ENCODE results near the gene PHF23.

Gene PHF23

DNA sequence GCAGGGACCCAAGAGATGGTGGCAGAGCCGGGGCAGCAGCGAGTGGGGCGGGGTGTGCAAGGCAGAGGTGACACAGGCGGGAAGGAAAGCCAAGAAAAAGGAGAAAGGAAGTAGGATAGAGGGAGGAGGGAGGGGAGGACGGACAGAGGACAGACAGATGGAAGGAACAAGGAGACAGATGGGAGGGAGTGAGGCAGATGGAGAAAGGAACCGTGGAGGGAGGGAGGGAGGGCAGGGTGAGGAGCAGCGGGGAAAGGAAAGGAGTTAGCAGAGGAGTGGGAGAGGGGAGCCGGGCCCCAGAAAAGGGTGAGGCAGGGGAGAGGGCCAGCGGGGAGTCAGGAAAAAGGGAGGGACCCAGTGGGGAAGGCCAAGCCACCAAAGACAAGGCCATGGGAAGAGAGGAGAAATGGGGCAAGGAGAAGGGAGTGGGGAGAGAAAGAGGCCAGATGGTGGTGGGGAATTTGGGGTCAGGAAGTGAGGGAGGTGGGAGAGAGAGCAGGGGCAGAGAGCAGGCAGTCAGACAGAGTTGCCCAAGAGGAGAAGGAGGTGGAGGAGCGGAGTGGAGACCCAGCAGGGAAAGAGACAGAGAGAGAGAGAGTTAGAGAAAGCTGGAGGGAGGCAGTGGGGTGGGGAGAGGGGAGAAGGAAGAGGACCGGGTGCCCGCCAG lies 46.9 kb downstream of the PHF23 start:
- no peaks in the 10 kb centered on the region for H3K9me3 ChIP-seq (ENCODE audit: insufficient read depth, low read depth, low read length)
- H2AFZ ChIP-seq (ENCODE audit: low read length), result no peak overlapping the region
- H3K9ac ChIP-seq (ENCODE audit: low read depth, low read length, poor library complexity, severe bottlenecking), result no peak overlapping the region
- H3K9me2 ChIP-seq (replicated peaks; ENCODE audit: low read depth, low read length), result no peaks in the 10 kb centered on the region
- TF ChIP-seq, protein P1, sequence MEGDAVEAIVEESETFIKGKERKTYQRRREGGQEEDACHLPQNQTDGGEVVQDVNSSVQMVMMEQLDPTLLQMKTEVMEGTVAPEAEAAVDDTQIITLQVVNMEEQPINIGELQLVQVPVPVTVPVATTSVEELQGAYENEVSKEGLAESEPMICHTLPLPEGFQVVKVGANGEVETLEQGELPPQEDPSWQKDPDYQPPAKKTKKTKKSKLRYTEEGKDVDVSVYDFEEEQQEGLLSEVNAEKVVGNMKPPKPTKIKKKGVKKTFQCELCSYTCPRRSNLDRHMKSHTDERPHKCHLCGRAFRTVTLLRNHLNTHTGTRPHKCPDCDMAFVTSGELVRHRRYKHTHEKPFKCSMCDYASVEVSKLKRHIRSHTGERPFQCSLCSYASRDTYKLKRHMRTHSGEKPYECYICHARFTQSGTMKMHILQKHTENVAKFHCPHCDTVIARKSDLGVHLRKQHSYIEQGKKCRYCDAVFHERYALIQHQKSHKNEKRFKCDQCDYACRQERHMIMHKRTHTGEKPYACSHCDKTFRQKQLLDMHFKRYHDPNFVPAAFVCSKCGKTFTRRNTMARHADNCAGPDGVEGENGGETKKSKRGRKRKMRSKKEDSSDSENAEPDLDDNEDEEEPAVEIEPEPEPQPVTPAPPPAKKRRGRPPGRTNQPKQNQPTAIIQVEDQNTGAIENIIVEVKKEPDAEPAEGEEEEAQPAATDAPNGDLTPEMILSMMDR (conservative IDR thresholded peaks at IDR 0.05; ENCODE audit: low read length), result no peak
- no peak for TF ChIP-seq EZH2phosphoT487 (IDR thresholded peaks at IDR 0.05; ENCODE audit: borderline replicate concordance)
- no peaks in the 10 kb centered on the region for H3K4me1 ChIP-seq (ENCODE audit: insufficient read depth, low read length, poor library complexity, severe bottlenecking)
- H3F3A ChIP-seq (ENCODE audit: low read depth), result no peaks in the 10 kb centered on the region
- no peaks in the 10 kb centered on the region for H3K79me2 ChIP-seq (ENCODE audit: insufficient read depth, low read length)
- no peaks in the 10 kb centered on the region for H3K27me3 ChIP-seq (ENCODE audit: insufficient read depth, low read length, poor library complexity, severe bottlenecking)
- H3K4me3 ChIP-seq (ENCODE audit: low read length, poor library complexity, severe bottlenecking), result no peak overlapping the region
- no peak overlapping the region for H3K4me2 ChIP-seq (ENCODE audit: low read depth, low read length, poor library complexity, severe bottlenecking)
- H3K36me3 ChIP-seq (ENCODE audit: insufficient read depth, low read length), result peaks cover 31% of the 10 kb centered on the region; the same call in 1 of the 2 replicates
- H4K20me1 ChIP-seq (ENCODE audit: insufficient read depth, low read length, poor library complexity, severe bottlenecking), result no peaks in the 10 kb centered on the region

DNA sequence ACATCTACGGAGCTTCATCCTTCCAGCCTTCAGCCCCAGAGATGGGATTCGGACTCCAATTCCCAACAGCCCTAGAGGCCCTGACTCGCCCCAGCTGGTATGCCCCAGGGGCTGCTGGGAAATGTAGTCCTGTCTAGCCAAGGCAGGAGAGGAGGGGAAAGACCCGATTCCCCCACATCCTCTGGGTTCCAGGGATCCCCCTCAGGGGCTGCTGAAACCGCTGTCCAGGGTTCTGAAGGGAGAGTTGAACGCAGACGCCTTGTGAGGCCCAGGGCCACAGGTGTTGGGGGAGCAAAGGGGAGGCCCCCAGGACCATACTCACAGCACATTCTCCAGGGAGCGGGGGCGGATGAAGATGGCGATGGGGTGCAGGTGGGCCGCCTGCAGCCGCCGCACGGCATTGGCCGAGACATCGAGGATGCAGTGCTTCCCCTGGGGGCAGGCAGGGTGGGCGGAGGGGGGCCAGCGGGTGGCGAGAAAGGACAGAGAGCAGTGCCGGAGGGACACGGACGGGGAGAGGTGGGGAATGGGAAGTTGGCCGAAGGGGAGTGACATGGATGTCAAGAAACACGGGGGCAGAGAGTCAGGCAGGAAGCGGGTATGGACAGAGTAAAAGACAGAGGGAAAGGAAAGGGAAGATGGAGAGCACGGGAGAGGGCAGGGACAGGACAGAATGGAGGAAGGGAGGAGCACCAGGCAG lies 47.5 kb downstream of the PHF23 start:
- H3K27me3 ChIP-seq (ENCODE audit: insufficient read depth, low read length, poor library complexity, severe bottlenecking), result no peaks in the 10 kb centered on the region
- H3K4me3 ChIP-seq (ENCODE audit: low read length, poor library complexity, severe bottlenecking), result no peak overlapping the region
- H3K79me2 ChIP-seq (ENCODE audit: insufficient read depth, low read length), result no peaks in the 10 kb centered on the region
- no peak overlapping the region for H3K4me2 ChIP-seq (ENCODE audit: low read depth, low read length, poor library complexity, severe bottlenecking)
- H3K36me3 ChIP-seq (ENCODE audit: insufficient read depth, low read length), result peaks cover 25% of the 10 kb centered on the region; the same call in 1 of the 2 replicates
- TF ChIP-seq, protein P1 (conservative IDR thresholded peaks at IDR 0.05; ENCODE audit: low read length), result no peak
- TF ChIP-seq EZH2phosphoT487 (IDR thresholded peaks at IDR 0.05; ENCODE audit: borderline replicate concordance), result no peak
- no peaks in the 10 kb centered on the region for H3K9me2 ChIP-seq (replicated peaks; ENCODE audit: low read depth, low read length)
- H3F3A ChIP-seq (ENCODE audit: low read depth), result no peaks in the 10 kb centered on the region
- H3K4me1 ChIP-seq (ENCODE audit: insufficient read depth, low read length, poor library complexity, severe bottlenecking), result no peaks in the 10 kb centered on the region
- H4K20me1 ChIP-seq (ENCODE audit: insufficient read depth, low read length, poor library complexity, severe bottlenecking), result no peaks in the 10 kb centered on the region
- no peak overlapping the region for H3K9ac ChIP-seq (ENCODE audit: low read depth, low read length, poor library complexity, severe bottlenecking)
- no peaks in the 10 kb centered on the region for H3K9me3 ChIP-seq (ENCODE audit: insufficient read depth, low read depth, low read length)
- no peak overlapping the region for H2AFZ ChIP-seq (ENCODE audit: low read length)

DNA sequence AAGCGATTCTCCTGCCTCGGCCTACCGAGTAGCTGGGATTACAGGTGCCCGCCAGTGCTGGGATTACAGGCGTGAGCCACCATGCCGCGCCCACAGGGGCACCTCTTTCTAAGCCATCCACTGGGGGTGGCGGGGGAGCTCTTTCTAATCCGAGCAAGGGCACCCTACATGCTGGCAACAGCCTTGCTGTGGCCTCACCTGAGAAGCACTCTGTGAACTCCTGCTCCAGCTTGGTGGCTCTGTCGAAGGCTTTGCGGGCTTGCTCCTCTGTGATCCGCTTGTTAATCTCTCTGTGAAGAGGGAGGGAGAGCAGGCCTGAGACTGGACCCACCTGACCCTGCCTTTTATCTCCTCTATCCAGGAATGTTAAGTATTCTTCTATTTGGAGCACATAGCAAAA lies 48.2 kb downstream of the PHF23 start:
- Histone ChIP-seq H3K9ac (ENCODE audit: low read depth, low read length, poor library complexity, severe bottlenecking) (no peak overlapping the region), H3K79me2 (ENCODE audit: insufficient read depth, low read length) (no peaks in the 10 kb centered on the region), H3K9me2 (replicated peaks; ENCODE audit: low read depth, low read length) (no peaks in the 10 kb centered on the region), H3K36me3 (ENCODE audit: insufficient read depth, low read length) (peaks cover 18% of the 10 kb centered on the region; the same call in 1 of the 2 replicates), H3K9me3 (ENCODE audit: insufficient read depth, low read depth, low read length) (no peaks in the 10 kb centered on the region), H4K20me1 (ENCODE audit: insufficient read depth, low read length, poor library complexity, severe bottlenecking) (no peaks in the 10 kb centered on the region), H3K27me3 (ENCODE audit: insufficient read depth, low read length, poor library complexity, severe bottlenecking) (no peaks in the 10 kb centered on the region), H3F3A (ENCODE audit: low read depth) (no peaks in the 10 kb centered on the region), H3K4me1 (ENCODE audit: insufficient read depth, low read length, poor library complexity, severe bottlenecking) (no peaks in the 10 kb centered on the region), H3K4me2 (ENCODE audit: low read depth, low read length, poor library complexity, severe bottlenecking) (no peak overlapping the region), H2AFZ (ENCODE audit: low read length) (no peak overlapping the region), H3K4me3 (ENCODE audit: low read length, poor library complexity, severe bottlenecking) (no peak overlapping the region)
- TF ChIP-seq EZH2phosphoT487 (IDR thresholded peaks at IDR 0.05; ENCODE audit: borderline replicate concordance), result no peak
- TF ChIP-seq, protein P1 (conservative IDR thresholded peaks at IDR 0.05; ENCODE audit: low read length), result no peak
